HG03354 (cell line): Measurements from ENCODE around the gene USP19.

Source experiments
- ATAC-seq: cut with Tn5 transposase; IDR thresholded peaks from one replicate; pipeline ENCODE4 v1.9.1; 2021; ENCODE audit warnings: mild to moderate bottlenecking; ENCODE audit not compliant: unreplicated experiment, poor library complexity, severe bottlenecking

Gene USP19

DNA sequence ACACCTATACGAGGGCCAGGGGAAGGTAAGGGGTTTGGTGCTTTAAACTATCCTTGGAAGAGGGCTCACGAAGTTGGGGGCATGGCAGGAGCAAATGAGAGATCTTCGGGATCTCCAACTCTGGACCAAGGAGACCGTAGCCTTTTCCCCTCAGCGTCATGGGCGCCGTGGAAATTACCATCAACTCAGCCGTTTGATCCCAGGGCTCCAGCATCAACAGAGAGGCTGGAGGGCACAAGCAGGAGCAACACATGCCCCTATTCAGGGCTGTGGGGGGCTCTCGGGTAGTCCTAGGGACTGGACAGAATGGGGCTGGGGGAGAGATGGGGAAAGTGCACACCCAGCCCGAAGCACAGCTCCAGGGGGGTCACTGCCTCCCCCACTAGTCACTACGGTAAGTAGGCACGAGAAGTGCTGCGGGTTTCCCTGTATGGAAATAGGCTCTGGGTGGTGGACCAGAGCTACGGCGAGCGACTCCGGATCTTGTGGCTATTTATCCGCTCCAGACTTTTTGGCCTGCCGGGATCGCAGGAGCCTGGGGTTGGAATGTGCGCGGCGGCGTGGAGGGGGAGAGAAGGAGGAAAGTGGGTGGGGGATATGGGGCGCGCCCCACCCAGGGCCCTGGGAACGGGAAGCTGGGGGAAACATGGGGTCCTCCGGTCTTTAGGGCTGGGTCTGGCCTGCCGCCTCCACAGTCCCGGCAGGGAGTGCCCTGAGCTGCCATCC lies 12.8 kb upstream of the USP19 start:
- no peak for ATAC-seq

DNA sequence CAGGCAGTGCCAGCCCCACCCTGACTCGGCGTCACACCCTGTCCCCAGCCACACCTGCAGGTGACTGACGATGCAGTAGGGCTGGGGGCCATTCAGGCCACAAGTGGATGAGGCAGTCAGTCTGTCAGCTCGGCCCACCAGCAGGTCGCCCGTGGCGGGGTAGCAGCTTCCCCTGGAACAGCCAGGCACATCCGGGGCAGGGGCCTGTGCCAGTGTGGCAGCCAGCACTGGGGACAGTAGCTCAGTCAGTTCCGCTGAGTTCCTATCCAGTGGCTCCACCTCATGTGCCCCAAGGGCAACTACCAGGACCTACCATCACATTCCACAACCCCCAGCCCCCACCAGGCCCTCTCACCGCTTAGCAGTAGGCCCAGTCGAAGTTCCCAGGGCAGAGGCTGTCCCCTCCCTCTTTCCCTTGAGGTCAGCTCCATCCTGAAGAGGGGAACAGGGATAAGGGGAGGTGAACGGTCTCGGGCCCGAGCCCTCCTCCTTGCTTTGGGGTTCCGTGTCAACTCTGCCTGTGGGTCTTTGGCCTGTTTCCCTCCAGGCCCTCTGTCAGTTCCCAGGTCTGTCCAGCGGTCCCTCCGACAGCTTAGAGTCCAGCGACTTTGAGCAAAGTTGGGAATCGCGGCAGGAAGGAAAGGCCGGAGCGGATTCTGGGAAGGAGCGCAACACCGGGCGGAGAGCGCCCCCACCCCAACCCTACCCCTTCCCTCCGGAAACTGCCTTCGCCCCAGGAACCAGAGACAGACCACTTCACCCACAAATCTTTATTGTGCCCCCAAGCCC lies 12.0 kb upstream of the USP19 start, which contains the start of gene LAMB2:
TSS of gene LAMB2 (minus strand) at position 614 of the 789 bp plus-strand sequence. CDS start at position 431, 183 bp downstream.
- no peak for ATAC-seq

DNA sequence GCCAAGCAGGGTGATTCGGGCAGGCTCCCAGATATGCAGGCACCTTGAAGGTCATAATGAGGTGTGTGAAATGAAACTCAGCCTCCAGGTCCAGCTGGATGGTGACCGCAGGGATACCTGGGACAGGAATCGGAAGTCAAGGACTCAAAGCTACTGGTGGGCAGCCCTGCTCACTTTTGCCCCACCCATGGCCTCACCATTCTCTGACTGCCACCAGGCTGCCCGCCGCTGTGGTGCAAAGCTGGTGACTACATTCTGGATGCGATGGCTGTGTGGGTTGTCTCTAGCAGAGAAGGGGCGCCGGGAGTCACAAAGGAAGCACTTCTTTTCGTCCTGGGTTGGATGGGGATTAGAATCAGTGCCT lies 11.4 kb upstream of the USP19 start:
- ATAC-seq: no peak

DNA sequence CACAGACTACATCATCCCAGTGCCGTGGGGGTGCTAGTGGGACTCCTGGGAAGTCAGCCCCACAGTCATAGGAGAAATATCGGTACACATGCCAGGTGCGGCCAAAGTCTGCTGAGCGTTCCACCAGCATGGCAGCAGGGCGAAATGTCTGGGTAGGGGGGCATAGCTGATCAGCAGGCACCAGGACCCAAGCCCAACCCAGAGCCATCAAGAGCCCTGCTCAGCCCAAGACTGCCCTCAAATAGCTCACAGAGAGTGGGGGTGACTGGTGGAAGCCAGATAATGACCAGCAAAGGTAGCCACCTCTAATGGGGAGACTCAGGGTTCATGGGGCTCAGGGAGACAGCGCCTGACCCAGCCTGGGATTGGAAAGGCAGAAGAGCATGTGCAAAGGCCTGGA lies 11.0 kb upstream of the USP19 start:
- no peak for ATAC-seq

DNA sequence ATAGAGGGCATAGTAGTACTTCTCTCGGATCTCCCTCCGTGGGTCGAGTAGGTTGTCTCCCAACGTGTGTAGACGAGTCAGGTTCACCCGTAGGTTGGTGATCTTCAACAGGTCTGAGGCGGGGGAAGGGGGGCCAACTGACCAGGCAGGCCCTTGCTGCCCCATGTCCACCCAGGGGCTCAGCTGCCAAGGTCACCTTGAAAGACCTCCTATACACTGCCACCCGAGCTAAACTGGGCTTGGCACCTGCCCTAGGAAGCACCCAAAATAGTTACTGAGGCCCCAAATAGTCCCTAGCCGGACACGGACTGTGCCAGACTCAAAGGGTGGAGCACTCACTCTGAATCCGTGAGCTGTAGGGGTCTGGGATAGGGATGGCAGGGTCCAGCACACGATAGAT lies 10.4 kb upstream of the USP19 start:
- no peak for ATAC-seq

DNA sequence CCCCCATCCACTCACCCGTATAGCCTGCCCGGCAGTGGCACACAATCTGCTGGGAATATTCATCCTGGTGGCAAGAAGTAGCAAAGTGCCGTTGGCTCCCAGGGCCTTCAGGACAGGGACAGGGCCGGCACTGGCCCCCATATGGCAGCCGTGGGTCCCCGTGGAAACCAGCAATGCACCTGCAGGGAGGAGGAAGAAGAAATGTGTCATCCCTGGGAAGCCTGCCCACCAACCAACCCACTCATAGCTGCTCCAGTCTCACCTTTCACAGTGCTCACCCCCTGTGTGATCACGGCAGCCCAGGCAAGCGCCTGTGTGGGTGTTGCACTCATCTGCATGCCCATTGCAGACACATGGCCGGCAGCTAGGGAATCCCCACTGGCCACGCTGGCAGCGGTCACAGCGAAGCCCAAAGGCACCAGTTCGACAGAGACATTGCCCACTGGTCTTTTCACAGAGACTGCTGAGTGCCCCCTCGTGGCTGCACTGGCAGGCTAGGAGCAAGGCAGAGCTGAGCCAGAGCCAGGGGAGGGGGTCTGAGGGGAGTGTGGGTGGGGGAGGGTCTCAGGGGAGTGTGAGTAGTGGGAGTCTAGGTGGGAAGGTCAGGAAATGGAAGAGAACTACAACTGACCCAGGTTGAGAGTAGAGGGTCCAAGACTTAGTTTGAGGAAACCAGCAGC lies 4.5 kb upstream of the USP19 start:
- ATAC-seq: no peak

DNA sequence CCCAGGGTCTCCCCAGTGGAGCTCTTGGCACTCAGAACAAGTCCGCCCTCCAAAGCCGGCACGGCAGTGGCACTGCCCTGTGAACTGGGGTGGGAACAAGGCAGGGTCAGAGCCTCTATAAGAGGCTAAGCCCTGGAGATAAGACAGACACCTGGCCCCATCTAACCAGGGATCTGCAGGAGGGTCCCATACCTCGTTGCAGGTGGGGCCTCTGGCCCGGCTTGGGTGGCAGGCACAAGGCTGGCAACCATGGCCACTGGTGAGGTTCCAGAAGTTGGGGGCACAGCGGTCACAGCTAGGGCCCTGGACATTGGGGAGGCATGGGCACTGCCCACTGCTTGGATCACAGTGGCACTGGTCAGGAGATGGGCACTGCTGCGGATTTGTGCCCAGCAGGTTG lies 3.6 kb upstream of the USP19 start:
- ATAC-seq: no peak

DNA sequence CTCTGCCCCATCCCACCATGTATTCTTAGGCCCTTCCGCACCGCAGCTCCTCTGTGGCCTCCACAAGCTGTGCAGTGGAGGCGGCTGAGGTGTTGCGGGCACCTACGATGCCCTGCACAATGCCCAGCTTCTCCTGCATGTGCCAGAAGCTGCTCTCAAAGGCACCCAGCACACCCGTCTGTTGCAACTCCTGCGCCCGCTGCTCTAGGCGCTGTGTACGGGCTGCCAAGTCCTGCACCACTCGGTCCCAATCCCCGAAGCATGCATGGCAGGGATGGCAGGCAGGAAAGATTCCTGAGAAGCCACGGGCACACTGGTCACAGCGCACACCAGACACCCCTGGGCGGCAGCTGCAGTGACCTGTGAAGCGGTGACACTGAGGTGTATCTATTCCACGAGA lies 3.1 kb upstream of the USP19 start:
- ATAC-seq: no peak

DNA sequence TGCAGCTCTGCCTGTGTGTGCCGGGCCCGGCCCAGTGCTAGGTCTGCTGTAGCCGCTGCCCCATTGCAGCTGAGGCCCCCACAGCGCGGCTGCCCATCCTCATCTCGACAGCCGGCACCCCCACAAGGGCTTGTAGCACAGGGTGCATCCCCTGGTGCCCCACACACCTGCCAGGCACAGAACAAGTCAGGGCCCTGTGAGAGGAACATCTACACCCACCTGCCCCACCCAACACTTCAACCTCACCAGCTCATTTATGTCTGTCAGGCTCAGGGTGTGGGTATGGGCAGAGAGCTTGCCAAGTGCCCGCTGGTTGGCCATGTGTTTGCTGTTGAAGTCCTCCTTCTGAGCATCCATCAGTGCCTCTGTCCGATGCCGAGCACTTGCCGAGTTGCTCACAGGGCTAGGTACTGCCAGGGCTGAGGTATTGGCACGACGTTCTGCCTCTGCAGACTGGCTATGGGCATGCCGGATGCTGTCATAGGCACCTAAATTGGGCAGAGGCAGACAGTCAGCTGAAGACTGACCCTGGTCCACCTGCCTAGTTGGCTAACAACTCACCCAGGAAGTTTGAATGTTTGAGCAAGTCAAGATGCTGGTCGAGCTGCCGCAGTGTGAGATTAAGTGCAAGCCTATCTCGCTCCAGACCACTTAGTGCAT lies 2.4 kb upstream of the USP19 start:
- no peak for ATAC-seq

DNA sequence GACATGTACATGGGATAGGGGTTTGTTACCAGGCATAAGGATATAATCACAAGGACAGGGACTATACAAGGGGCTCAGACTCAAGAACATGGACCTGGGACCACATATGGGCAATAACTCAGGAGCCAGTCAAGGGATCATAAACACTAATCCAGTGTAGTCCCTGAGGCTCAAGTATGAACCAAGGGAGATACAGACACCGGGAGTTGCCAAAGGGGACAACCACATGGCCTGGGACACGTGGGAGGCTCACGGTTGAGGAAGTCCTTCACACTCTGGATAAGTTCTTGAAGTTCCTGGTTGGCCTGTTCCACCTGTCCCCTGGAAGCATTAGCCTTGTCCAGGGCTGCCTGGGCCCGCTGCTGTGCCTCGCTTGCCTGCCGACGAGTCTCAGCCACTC lies 1.8 kb upstream of the USP19 start:
- ATAC-seq: no peak

DNA sequence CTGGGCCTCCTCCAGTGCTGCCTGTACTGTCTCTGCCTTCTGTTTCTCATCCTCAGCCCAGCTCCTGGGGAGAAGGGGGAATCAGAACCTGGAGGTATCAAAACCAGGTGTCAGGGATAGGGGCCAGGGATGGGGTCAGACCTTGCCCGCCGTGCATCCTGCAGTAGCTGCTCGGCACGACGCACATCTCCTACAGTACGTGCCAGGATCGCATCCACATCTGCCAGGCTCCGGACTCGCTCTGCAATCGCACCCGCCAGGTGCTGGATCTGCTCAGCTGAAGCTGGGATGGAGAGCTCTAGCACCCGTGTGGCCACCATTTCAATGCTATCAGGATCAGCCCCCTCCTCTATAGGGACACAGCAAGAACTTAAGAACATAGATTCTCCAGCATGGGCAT lies 1.4 kb upstream of the USP19 start:
- ATAC-seq: no peak

DNA sequence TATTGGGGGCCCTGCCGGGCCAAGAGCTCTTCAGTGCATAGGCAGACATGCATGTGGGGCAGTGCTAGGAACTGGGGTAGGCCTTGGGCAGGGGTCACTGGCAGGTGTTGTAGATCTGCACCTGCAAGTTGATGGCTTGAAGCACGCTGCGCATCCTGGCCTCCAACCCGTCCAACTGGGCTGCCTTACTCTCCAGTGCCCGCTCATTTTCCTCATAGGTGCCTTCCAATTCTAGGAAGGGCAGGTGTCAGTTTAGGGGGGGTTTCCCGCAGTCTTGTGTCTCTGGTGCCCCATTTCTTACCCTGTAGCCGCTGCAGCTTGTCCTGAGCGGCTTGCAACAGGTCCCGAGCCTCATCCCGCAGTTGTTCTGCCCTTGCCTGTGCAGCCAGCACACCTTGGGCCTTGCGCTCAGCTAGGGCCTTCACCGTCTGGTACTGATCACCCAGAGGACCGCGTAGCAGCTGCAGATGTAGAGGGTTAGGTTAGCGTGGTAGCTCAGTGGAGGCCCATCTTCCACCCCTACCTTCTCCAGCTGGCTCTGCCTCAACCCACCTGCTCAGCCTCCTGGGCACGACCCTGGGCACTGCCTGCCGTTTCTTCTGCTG lies 611 bp upstream of the USP19 start:
- ATAC-seq: no peak

DNA sequence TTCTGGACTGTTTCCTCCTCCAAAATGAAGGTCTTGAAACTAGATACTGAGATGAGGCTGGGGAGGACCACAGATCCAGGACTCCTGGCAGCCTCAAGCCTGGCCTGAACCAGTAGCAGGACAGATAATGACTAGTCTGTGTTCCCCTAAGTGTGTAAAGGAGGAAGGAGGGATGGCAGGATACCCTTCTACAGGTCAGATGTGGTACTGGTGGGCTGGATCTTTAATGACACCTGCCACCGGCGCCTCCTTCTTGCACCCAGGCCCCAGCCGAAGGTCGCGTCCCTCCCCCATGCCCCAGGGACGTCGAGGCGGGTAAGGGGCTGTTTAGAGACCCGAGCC lies 556 bp downstream of the USP19 start:
- peak; percentile 19 for ATAC-seq

DNA sequence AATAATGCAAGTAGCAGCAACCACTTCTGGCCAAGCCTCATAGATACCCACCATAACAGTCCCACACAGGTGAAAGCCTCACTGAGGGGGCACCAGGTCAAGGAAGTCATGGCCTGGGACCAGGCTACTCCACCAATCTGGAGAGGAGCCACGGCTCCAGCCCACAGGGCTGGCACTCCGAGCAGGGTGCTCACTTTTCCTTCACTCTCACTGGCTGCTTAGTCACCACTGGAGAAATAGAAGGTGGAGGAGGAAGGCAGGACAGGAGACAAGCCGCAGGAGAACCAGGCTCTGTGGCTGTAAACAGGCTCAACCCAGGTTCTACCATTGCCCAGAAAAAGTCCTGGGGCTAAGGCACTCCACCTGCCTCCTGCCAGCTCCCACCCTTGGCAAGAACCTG lies 1.2 kb downstream of the USP19 start:
- ATAC-seq: no peak

DNA sequence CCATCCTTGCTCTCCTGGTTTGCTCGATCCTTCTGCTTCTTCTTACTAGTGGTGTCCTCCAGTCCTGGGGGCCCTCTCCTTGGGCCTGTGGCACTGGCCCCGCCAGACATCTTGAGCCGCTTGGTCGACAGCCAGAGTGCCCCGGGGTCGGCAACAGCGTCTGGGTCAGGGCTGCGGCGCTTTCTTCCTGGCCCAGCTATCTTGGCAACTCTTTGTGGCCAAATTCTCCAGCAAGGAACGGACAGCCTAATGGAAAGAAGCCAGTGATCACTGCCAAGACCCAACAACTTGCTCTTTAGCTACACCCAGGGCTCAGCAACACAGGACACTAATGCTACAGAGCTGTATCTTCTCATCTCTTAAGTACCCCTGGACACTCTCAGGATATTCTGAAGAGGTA lies 1.6 kb downstream of the USP19 start:
- ATAC-seq: no peak

DNA sequence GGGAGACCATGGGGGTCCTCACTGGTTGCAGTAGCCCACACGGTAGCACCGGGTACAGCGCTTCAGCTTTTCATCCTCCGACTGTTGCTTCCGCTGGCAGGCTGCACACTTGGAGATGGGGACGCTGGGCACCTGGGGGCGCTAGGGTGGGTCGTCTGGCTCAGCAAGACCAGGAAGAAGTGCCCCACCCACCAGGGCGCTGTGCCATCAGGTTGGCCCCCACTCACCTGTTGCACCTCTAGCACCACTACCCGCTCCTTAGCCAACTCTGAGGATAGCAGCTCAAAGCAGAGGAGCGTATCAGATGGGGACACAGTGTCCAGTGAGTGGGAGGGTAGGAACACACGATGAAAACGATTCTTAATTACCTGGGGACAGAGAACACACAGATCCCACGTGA lies 8.4 kb downstream of the USP19 start:
- no peak for ATAC-seq

DNA sequence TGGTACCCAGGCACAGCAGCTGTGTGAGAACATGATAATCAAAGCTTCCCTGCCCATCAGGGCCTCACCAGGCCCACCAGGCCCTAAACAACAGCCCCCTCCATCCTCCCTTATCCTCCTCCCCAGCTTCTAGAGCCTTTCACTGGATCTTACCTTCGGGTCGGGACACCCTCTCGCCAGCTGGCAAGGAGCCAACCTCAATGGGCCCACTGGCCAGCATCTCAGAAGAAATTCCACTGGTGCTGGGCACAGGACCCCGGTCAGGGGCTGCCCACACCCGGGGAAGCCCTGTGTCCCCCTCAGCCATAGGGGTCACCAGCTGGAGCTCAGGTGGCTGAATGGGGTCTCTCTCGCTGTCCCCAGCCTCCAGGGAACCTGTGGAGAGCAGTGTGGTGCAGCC lies 9.3 kb downstream of the USP19 start:
- no peak for ATAC-seq

DNA sequence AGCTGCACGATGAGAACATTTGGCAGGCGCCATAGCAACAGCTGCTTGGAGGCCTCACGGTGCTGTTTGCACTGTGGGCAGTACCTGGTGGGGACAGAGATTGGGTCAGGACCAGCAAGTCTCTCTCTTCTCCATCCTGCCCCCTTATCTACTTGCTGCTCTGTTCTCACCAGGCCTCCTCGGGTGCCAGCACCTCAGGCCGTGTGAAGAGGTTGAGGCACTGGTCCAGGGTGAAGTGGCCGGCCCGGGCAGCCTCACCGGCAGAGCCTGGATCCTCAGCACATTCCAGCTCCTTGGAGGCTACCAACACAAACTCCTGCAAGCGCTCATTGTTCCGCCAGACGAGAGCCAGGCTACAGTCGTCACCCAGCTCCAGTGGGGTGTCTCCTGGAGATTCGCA lies 9.8 kb downstream of the USP19 start:
- ATAC-seq: no peak

DNA sequence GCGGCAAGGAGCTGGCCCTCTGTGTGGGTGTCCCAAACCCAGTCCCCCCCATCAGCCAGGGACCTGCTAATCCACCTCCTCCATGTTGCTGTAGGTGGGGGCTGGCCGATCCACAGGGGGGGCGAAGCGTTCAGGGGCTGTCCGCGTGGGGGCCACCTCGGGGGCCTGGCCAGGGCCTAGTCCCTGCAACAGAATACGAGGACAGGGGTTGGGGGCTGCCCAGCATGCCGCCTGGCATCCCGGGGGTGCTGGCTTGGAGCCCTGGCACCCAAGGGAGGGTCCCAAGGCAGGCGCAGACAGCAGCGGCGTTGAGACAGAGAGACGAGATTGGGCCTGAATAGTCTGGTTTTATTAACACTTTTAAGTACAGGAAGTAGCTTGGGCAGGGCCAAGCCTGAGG lies 12.3 kb downstream of the USP19 start:
- ATAC-seq: no peak
